A549 treated with AZD9567 at 1 μM for 4 hours (cell line): ENCODE data around the gene ZNF549. TPM values are rescaled to one million over a fixed set of nuclear protein-coding genes. Genes with fewer than 3 reads are reported as not detected.

Experiments
- total RNA-seq: library from RNA; stranded (reverse); fragments of 200-300 nt; extraction: Qiagen RNA extraction; gene quantifications from 5 replicates; pipeline ENCODE4 v1.2.3, GENCODE V29; 2022; ENCODE audit not compliant: insufficient read depth

ZNF549 gene
- total RNA-seq, result 1.5 to 3.6 TPM (median 1.6 TPM) in 5 replicates

DNA sequence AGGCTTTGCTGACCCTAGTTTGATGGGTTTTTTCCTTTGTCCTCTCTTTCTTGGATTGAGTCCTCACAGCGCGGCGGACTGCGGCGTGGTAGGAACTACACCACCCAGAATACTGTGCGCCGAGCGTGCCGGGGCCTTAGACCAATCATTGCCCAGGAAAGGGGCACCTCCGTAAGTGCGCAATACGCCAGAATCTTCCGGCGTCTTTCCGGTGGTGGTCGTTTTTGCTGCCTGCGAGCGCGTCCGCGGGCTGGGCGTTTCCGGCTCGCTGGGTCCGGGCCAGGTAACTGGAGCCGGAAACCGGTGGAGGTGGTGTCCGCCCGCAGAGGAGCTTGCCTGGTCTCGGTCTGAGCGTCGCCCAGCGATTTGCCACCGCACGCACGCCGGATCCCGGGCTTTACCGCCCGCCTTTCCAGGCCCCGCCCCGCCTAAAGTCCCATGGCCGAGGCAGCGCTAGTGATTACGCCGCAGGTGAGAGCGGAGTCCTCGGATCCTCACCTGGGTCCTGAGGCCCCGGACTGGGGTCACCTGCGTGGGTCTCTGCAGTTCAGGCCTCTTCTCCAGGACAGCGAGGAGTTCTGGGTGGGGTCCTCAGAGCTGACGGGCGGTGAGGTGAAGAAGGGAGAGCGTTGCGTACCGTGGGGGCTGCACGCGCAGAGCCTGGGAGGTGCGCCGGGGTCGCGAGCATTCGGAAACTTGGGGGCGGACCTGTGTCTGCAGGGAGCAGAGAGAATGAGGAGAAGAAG, at the start of gene ZNF549:
ZNF549 (plus strand) TSS at position 221 of the 746 bp plus-strand sequence; CDS start at position 439, 218 bp downstream.

DNA sequence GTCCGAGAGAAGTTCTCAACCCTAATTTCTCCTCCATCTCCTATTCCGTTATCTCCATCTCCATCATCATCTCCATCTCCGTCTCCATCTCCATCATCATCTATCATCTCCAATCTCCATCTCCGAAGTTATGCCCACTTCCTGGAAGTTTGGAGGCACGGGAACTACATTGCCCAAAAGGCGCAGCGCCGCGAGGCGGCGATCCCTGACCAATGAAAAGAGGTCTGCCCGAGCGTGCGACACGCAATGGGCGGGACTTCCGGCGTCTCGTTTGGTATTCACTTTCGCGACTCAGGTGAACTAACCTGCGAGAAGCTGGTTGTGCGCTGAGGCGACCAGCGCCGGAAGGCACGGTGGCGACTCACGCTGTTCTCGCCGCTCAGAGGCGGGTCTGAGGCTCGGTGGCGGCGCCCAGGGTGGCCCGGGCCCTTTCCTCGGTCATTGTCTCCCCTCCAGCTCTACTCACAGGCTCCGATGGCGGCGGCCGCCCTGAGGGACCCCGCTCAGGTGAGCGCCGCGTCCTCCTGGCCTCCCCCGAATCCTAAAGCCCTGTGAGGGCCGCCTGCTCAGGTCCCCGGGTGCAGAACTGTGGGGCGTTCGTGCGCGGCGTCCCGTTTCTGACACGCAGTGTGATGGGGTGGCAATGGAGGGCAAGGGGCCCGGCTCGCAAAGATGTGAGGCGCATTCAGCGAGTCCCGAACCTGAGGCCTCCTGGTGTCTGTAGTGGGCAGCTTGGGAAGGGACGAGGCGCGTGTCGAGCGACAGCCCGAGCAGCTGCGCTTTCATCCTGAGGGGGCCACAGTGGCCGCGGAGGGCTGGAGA, 39.5 kb upstream of the ZNF549 start, which contains the start of gene ZNF419:
ZNF419 (plus strand) TSS at position 274 of the 822 bp plus-strand sequence; CDS start at position 475, 201 bp downstream.

DNA sequence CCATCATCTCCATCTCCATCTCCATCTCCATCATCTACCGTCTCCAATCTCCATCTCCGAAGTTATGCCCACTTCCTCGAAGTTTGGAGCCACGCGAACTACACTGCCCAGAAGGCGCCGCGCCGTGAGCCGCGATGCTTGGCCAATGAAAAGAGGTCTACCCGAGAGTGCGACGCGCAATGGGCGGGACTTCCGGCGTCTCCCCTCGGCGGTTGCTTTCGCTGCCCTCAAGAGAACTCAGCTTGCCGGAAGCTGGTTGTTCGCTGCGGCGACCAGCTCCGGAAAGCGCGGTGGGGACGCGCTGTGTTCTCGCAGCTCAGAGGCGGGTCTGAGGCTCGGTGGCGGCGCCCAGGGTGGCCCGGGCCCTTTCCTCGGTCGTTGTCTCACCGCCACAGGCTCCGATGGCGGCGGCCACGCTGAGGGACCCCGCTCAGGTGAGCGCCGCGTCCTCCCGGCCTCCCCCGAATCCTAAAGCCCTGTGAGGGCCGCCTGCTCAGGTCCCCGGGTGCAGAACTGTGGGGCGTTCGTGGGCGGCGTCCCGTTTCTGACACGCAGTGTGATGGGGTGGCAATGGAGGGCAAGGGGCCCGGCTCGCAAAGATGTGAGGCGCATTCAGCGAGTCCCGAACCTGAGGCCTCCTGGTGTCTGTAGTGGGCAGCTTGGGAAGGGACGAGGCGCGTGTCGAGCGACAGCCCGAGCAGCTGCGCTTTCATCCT, 27.3 kb upstream of the ZNF549 start, which contains the start of gene ZNF773:
ZNF773 (plus strand) TSS at position 259 of the 716 bp plus-strand sequence; CDS start at position 402, 143 bp downstream.

DNA sequence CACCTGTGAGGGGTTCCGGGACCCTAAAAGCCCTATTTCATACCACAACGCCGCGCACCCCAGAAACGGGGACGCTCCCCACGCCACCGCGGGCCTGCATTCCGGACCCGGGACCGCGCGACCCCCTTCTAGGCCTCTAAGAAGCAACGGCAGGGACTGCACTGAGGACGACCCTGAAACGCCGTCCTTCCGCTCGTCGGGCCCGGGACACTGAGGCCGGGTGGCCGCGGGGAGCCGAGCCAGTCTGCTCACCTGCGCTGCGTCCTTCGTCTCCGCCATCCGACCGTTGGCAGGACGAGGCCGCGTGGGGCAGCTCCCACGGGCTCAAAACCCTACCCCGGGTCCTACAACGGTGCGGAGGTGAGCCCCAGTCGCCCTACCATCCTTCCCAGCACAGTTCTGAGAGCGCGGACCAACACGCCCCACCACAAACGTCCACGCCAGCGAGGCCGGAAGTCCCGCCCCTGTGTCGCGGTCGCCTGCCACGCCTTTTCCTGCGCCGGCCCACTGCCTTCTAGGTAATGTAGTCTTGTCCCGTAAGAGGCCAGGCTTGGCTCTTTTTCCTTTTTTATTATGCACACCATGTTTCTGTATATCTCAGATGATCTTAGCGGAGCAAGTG, 32.4 kb downstream of the ZNF549 start, which contains the start of gene ZNF550:
ZNF550 (minus strand) TSS at position 460 of the 622 bp plus-strand sequence; CDS start at position 279, 181 bp downstream.

DNA sequence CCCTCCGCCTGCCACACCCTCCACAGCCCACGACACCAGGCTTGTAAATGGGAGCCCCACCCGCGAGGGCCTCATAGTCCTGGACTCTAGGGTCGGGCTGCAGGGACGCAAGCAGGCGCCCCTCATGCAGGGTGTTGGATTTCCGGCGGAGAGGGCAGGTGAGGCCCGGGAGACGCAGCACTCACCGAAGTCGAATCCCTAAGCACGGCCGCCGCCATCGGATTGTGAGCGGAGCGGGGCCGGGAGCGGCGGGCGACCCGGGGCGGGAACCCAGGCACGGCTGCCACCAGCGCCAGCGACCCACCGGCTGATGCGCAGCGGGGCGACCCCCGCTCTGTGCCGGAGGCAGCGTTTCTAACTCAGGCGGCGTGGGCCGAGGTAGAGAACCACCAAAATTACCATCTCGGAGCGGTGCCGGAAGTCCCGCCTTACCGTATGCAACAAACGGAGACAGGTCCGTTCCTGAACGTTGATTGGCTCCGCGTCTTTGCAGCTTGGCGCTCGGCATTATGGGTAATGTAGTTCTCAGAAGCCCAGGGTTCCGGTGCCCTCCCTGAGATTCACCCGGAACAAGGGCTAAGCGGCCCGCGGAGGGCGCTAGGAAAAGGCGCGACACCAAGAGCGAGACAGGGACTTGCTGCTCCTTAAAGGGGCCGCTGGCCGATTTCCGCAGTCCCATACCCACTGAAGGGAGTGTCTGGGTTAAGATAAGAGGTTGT, 51.5 kb downstream of the ZNF549 start, which contains the start of gene ZNF416:
ZNF416 (minus strand) TSS at position 425 of the 719 bp plus-strand sequence; CDS start at position 218, 207 bp downstream.

DNA sequence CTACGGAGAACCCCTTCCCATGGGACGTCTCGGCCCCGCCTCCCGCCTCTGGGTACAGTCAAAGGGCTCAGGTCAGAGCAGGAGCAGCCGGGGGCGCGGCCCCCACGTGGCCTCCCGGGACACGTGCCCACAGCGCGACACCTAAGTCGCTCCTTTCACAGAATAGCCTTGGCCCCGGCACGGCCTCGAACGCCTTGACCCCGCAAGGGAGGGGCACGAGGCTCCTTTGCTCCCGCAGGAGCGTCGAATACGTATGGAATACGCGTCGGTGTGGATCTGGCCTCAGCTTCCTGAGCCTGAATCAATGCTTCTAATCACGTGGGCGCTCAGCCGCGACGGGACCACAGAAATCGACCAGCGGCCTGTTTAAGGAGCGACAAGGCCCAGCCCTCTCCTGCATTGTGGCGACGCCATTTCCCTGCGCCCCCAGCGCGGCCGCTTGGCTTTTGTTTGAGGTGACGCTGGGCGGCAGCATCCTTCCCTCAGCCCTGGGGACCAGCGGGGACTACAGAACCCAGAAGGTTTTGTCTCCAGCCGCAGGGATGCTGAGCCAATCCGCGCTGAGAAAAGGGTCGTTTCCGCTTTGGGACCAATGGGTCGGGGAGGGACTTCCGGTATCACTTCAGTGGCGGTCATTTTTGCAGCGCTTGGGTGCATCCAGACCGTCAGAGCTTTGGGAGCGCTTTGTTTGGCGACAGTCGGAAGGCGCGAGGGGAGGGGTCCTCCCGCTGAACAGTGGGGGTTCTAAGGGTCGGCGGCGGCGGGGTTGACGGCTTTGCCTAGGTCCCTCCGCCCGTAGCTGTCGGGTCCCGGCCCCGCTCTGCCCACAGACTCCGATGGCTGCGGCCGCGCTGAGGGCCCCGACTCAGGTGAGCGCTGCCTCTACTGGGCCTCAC, 56.6 kb downstream of the ZNF549 start, which contains the start of gene ZIK1:
ZIK1 (plus strand) TSS at position 625 of the 896 bp plus-strand sequence; CDS start at position 837, 212 bp downstream.

DNA sequence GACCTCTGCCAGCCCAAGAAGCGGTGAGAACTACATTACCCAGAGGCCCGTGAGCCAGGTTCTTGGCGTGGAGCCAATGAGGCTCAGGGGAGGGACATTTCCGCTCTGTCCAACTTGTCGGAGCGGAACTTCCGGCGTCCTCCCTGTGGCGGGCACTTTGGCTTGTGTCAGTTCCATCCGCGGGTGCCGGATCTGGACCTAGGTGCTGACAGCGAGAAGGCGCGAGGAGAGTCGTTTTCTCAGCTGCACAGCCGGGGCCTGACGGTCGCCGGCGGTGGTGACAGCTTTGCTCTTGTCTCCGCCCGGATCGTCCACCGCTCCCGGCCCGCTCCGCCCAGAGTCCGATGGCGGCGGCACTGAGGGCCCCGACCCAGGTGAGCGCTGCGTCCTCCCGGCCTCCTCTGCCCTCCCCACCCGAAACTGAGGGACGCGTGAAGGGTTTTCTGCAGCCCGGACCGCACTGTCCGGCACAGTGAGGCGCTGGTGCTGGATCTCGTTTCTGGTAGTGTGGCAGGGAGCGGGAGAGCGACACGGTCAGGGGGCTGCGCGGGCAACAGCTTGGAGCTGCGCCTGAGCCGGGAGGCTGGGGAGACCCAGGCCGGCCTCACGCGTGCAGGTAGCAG, 72.7 kb downstream of the ZNF549 start, which contains the start of gene ZNF530:
ZNF530 (plus strand) TSS at position 125 of the 623 bp plus-strand sequence. CDS start 4,461 bp downstream, outside the sequence.

Other genes starting within 250 kb of the ZNF549 start
- 0.86 to 1.2 TPM (median 0.91 TPM) in 4 of 5 replicates, not detected in the other for gene ZNF460, start 246.9 kb upstream of the ZNF549 start, total RNA-seq
- 1.1 to 3.1 TPM (median 1.3 TPM) in 5 replicates for gene ZNF543, start 206.9 kb upstream of the ZNF549 start, total RNA-seq
- gene ZNF304, start 176.1 kb upstream of the ZNF549 start, total RNA-seq, result 2.0 to 2.4 TPM (median 2.1 TPM) in 5 replicates
- gene TRAPPC2B, start 163.8 kb upstream of the ZNF549 start, total RNA-seq, result 12.8 to 16.1 TPM (median 13.3 TPM) in 5 replicates
- 0.78 to 1.6 TPM (median 1.3 TPM) in 5 replicates for gene ZNF547, start 163.8 kb upstream of the ZNF549 start, total RNA-seq
- gene ZNF548, start 137.5 kb upstream of the ZNF549 start, total RNA-seq, result 2.6 to 6.0 TPM (median 3.2 TPM) in 5 replicates
- gene ZNF17, start 116.2 kb upstream of the ZNF549 start, total RNA-seq, result 4.7 to 5.9 TPM (median 5.1 TPM) in 5 replicates
- 17.7 to 33.9 TPM (median 18.6 TPM) in 5 replicates for gene ZNF749, start 92.0 kb upstream of the ZNF549 start, total RNA-seq
- gene VN1R1, start 70.2 kb upstream of the ZNF549 start, total RNA-seq, result 0.05 to 0.10 TPM (median 0.06 TPM) in 3 of 5 replicates, not detected in the others
- 1.1 to 1.5 TPM (median 1.2 TPM) in 5 replicates for gene ZNF772, start 49.8 kb upstream of the ZNF549 start, total RNA-seq
- gene ZNF419, start 39.6 kb upstream of the ZNF549 start, total RNA-seq, result 6.6 to 7.2 TPM (median 6.8 TPM) in 5 replicates
- gene ZNF773, start 27.4 kb upstream of the ZNF549 start, total RNA-seq, result 4.6 to 11.1 TPM (median 5.6 TPM) in 5 replicates
- 3.2 to 4.8 TPM (median 4.3 TPM) in 5 replicates for gene ZNF550, start 32.5 kb downstream of the ZNF549 start, total RNA-seq
- 3.4 to 4.6 TPM (median 4.2 TPM) in 5 replicates for gene ZNF416, start 51.6 kb downstream of the ZNF549 start, total RNA-seq
- gene ZIK1, start 56.8 kb downstream of the ZNF549 start, total RNA-seq, result 0.18 TPM in 1 of 5 replicates, not detected in the others
- gene ZNF530, start 72.5 kb downstream of the ZNF549 start, total RNA-seq, result 3.9 to 6.5 TPM (median 4.6 TPM) in 5 replicates
- gene ZNF134, start 86.9 kb downstream of the ZNF549 start, total RNA-seq, result 7.5 to 20.4 TPM (median 8.9 TPM) in 5 replicates
- 5.6 to 7.8 TPM (median 6.5 TPM) in 5 replicates for gene ZNF211, start 105.8 kb downstream of the ZNF549 start, total RNA-seq
- gene ZSCAN4, start 141.6 kb downstream of the ZNF549 start, total RNA-seq, result not detected in 5 replicates
- 5.3 to 5.6 TPM (median 5.6 TPM) in 5 replicates for gene ZNF551, start 154.6 kb downstream of the ZNF549 start, total RNA-seq
- gene ZNF154, start 181.8 kb downstream of the ZNF549 start, total RNA-seq, result not detected in 5 replicates
- 0.76 to 1.3 TPM (median 1.0 TPM) in 5 replicates for gene ZNF671, start 200.3 kb downstream of the ZNF549 start, total RNA-seq
- gene ZNF776, start 219.5 kb downstream of the ZNF549 start, total RNA-seq, result 5.2 to 10.3 TPM (median 5.8 TPM) in 5 replicates
- gene ZNF586, start 242.3 kb downstream of the ZNF549 start, total RNA-seq, result 4.8 to 12.4 TPM (median 5.5 TPM) in 5 replicates